Mesodermal cell (in vitro differentiated cells): Measurements from ENCODE around the gene CDH5.

Source experiments
- H3K27ac ChIP-seq: 2 replicates; pipeline ENCODE4 v1.7.0; 2013; ENCODE audit warnings: mild to moderate bottlenecking, low read depth, low read length, moderate library complexity; ENCODE audit not compliant: severe bottlenecking
- H3K36me3 ChIP-seq: 2 replicates; pipeline ENCODE4 v1.7.1; 2013; ENCODE audit warnings: mild to moderate bottlenecking, low read length, moderate library complexity; ENCODE audit not compliant: control insufficient read depth, insufficient read depth
- H3K4me1 ChIP-seq: one replicate; pipeline ENCODE4 v1.7.1; 2013; ENCODE audit warnings: mild to moderate bottlenecking, low read length; ENCODE audit not compliant: insufficient read depth, control insufficient read depth, poor library complexity, severe bottlenecking
- H3K4me3 ChIP-seq: 2 replicates; pipeline ENCODE4 v1.7.0; 2013; ENCODE audit warnings: low read length, control low read depth, mild to moderate bottlenecking; ENCODE audit not compliant: insufficient read depth, poor library complexity, severe bottlenecking; ENCODE audit errors: extremely low read depth
- H3K9me3 ChIP-seq: 2 replicates; pipeline ENCODE4 v1.7.1; 2013; ENCODE audit warnings: mild to moderate bottlenecking, low read length, moderate library complexity; ENCODE audit not compliant: control insufficient read depth
- WGBS, 2 experiments: methylation state at CpG; one replicate each; pipeline ENCODE4 v1.1.5; 2013; ENCODE audit warnings: missing lambda C conversion rate in 2 of 2; ENCODE audit not compliant: insufficient coverage in 2 of 2; 5-methylcytosine and 5-hydroxymethylcytosine counted together

The CDH5 gene

GRCh38 chr16:66367968-66368891 lies 1.7 kb downstream of the CDH5 start:
- peak overlapping the region; percentile 11 for H3K4me3 ChIP-seq
- no peaks in the 10 kb centered on the region for H3K9me3 ChIP-seq
- peak overlapping the region; percentile 23 for H3K27ac ChIP-seq
- peaks cover 31% of the 10 kb centered on the region for H3K4me1 ChIP-seq
- WGBS, 2 experiments = 66 to 67% methylated on average over 9 to 10 of the region's 11 CpGs
- H3K36me3 ChIP-seq = no peaks in the 10 kb centered on the region

DNA sequence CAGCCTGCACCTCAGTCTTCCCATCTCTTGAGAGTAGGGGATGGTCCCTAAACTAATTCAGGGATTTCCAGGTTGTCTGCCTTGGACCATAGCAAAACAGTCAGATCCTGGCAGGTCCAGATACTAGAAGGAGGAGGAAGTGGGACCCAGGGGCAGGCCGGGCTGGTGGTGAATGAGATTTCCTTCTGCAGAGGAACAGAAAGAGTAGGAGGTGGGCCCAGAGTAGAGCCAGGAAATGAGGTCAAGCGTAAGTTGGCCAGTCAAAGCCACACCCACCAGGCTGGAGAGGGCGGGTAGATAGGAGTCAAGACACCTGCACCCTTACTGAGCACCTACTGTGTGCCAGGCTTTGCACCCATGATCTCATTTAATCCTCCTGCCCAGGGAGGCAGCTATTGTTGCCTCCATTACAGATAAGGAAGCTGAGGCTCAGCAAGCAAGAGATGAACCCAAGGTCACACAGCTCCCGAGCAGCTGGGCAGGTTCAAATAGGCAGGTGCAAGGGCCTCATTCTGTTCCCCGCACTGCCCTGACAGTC lies 2.6 kb downstream of the CDH5 start:
- no peak overlapping the region for H3K27ac ChIP-seq
- peaks cover 28% of the 10 kb centered on the region for H3K4me1 ChIP-seq
- no peak overlapping the region for H3K4me3 ChIP-seq
- no peaks in the 10 kb centered on the region for H3K36me3 ChIP-seq
- no peaks in the 10 kb centered on the region for H3K9me3 ChIP-seq
- WGBS, 2 experiments = 88 to 91% methylated on average over 5 of the region's 5 CpGs

- no peak overlapping the region for H3K4me3 ChIP-seq
- H3K9me3 ChIP-seq = no peaks in the 10 kb centered on the region
- 79 to 89% methylated on average over 5 to 6 of the region's 9 CpGs for WGBS, 2 experiments
- H3K27ac ChIP-seq = no peak overlapping the region
- H3K36me3 ChIP-seq = no peaks in the 10 kb centered on the region
- peaks cover 16% of the 10 kb centered on the region for H3K4me1 ChIP-seq
Measured at GRCh38 chr16:66370786-66371684, 4.5 kb downstream of the CDH5 start.

DNA sequence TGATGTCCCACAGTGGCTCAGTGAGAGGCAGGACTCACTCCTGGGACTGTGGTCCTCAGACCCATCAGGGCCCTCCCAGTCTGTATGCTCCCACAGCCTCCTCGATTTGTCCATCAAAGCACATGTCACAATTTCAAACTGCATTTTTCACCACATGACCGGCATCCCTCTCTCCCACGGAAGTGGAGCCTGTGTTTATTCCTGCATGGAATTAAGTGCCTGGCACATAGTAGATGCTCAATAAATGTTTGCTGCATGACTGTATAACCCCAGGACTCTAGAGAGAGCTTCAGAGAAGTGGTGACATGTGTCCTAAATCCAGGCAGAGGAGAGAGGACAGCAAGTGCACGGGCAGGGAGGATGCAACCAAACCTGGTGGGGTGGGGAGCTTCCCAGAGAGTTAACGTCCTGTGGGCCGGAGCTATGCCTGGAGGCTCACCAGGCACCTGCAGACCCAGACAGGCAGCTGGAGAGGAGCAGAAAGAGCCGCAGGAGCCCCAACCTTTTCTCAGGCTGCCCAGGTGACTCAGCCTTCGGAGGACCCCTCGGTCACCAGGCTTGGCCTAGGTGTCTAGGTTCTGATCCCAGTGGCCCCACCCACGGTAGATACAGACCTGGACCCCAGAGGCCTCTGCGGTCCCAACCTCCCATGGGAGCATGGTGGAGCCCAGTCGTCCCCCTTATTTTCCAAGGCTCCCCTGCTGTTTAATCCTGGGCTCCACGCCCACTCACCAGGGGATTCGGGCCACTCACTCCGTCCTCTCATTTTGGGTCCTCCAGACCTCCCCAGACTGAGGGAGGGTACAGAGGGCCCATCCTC lies 5.8 kb downstream of the CDH5 start:
- 87 to 95% methylated on average over 10 to 14 of the region's 15 CpGs for WGBS, 2 experiments
- Histone ChIP-seq H3K9me3 (no peaks in the 10 kb centered on the region), H3K27ac (no peak overlapping the region), H3K4me1 (peaks cover 25% of the 10 kb centered on the region), H3K36me3 (no peaks in the 10 kb centered on the region), H3K4me3 (no peak overlapping the region)

GRCh38 chr16:66372898-66373155 lies 6.3 kb downstream of the CDH5 start:
- Histone ChIP-seq H3K4me1 (peaks cover 25% of the 10 kb centered on the region), H3K9me3 (no peaks in the 10 kb centered on the region), H3K36me3 (no peaks in the 10 kb centered on the region), H3K27ac (no peak overlapping the region), H3K4me3 (no peak overlapping the region)
- WGBS, 2 experiments = 79 to 80% methylated on average over 4 of the region's 4 CpGs

- 86 to 97% methylated on average over 3 to 5 of the region's 5 CpGs for WGBS, 2 experiments
- H3K36me3 ChIP-seq = no peaks in the 10 kb centered on the region
- H3K4me3 ChIP-seq = no peak overlapping the region
- no peaks in the 10 kb centered on the region for H3K9me3 ChIP-seq
- H3K4me1 ChIP-seq = peaks cover 17% of the 10 kb centered on the region
- no peak overlapping the region for H3K27ac ChIP-seq
Measured at GRCh38 chr16:66373667-66374066, 7.2 kb downstream of the CDH5 start.

DNA sequence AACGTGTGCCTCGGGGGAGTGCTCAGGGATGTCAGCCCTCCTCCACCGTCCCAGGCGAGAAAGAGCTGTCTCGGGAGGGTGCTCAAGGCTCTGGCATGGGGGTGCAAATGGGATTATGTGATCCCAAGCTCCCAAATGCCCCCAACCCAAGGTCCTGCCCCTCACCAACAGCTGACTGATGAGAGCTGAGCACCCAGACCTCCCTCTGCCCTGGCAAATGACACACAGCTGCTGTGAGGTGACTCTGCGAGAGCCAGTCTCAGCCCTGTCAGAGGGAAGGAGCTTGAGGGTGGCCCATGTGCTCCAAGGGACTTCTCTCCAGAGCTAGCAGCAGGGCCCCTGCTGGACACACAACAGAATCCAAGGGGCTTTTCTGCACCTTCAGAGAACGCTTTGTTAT lies 7.7 kb downstream of the CDH5 start:
- WGBS, 2 experiments = 81 to 90% methylated on average over 2 of the region's 7 CpGs
- Histone ChIP-seq H3K4me3 (no peak overlapping the region), H3K36me3 (no peaks in the 10 kb centered on the region), H3K9me3 (no peaks in the 10 kb centered on the region), H3K27ac (no peak overlapping the region), H3K4me1 (peaks cover 14% of the 10 kb centered on the region)

DNA sequence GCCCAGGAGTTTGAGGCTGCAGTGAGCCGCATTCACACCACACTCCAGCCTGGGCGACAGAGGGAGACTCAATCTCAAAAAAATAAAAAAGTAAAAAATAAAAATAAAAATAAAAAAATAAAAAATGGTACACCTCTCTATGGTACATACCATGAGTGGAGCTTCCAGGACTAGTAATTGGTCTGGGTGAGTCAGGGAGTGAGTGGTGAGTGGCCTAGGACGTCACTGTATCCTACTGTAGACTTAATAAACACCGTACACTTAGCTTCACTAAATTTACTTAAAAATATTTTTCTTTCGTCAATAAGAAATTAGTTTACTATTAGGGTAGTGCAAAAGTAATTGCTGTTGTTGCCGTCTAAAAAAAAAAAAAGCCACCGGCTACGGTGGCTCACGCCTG lies 9.0 kb downstream of the CDH5 start:
- Histone ChIP-seq H3K4me1 (peaks cover 14% of the 10 kb centered on the region), H3K9me3 (no peaks in the 10 kb centered on the region), H3K4me3 (no peak overlapping the region), H3K27ac (no peak overlapping the region), H3K36me3 (no peaks in the 10 kb centered on the region)
- 98% methylated on average over 4 of the region's 9 CpGs; no CpG with 5 or more reads in 1 of the 2 experiments for WGBS, 2 experiments

DNA sequence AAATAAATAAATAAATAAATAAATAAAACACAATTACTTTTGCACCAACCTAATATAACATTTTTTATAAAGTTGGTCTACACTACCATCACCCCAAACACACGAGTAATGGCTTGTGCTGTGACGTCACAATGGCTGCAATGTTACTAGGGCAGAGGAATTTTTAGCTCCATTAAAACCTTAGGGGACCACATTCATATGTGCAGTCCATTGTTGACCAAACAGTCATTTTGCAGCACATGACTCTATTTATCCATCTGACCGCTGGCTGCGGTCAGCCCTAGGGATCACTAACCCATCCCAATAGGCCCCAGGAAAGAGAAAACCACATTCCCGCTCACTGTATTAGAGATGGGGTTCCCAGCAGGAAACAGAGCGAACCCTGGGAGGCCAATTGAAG lies 9.6 kb downstream of the CDH5 start:
- Histone ChIP-seq H3K4me1 (peaks cover 14% of the 10 kb centered on the region), H3K4me3 (no peak overlapping the region), H3K27ac (no peak overlapping the region), H3K36me3 (no peaks in the 10 kb centered on the region), H3K9me3 (no peaks in the 10 kb centered on the region)
- WGBS, 2 experiments = 90 to 95% methylated on average over 2 to 5 of the region's 6 CpGs

DNA sequence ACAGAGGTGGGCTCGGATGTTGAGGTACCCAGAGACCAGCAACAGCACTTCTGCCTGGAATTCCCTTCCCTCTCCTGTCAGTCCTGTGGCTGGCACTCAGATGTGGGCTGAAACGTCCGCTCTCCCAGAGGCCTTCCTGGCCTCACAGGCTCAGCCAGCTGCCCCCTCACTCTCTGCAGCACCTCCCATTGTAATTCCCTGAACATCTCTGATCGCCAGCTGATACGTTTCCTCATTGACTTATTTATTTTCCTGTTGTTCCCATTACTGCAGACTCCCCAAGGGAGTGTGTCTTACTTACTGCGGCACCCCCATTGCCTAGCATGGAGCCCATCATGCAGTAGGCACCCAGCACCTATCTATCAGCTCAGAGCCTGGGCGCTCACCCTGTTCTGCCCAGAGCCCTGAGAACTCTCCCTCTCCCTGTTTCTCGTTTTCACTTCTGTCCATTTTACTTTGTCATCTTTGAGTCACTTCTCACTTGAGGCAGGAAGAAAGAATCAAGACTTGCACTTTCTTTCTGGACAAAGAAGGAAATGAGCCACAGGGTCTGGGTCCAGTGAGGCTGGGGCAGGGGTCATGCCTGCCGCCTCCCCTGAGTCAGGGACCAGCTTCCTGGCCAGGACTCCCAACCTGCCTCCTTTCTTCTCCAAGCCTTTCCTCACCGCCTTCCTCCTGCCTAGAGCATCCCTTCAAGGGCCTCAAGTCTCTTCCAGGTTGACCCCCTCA lies 10.2 kb downstream of the CDH5 start:
- H3K4me3 ChIP-seq = no peak overlapping the region
- peaks cover 11% of the 10 kb centered on the region for H3K4me1 ChIP-seq
- 74 to 86% methylated on average over 8 of the region's 10 CpGs for WGBS, 2 experiments
- peak overlapping the region; percentile 49 for H3K27ac ChIP-seq
- no peaks in the 10 kb centered on the region for H3K9me3 ChIP-seq
- no peaks in the 10 kb centered on the region for H3K36me3 ChIP-seq
